PC-9 (cell line): ENCODE results near the gene STK10. TPM values are rescaled to one million over a fixed set of nuclear protein-coding genes. Genes with fewer than 3 reads are reported as not detected.

ENCODE experiments used
- BruUV-seq: library from RNA; stranded (reverse); fragments of 400-500 nt; replicated peaks from 2 replicates; lab custom pipeline; 2021; lab: Mats Ljungman, UMichigan
- CTCF ChIA-PET: fragments of 300-600 bp; sonication (Branson Sonifier 250); formaldehyde crosslinking; loops from one replicate; lab custom pipeline; 2022; ENCODE audit warnings: antibody characterized with exemption; lab: Charles Lee
- POLR2A ChIA-PET: fragments of 300-600 bp; sonication (Branson Sonifier 250); formaldehyde crosslinking; loops from one replicate; lab custom pipeline; 2022; ENCODE audit warnings: antibody characterized with exemption; ENCODE audit not compliant: unreplicated experiment; lab: Charles Lee
- DNase-seq, 2 experiments: peaks; one replicate each; pipeline versions ENCODE4 v3.0.0 to v3.0.0-alpha.2; 2015 to 2022; ENCODE audit warnings: mixed read lengths in 1 of 2
- H2AFZ ChIP-seq: fragments of 200-600 bp; sonication (generic); 2 replicates; pipeline ENCODE4 v1.8.1; 2017; ENCODE audit warnings: antibody characterized with exemption
- H3F3A ChIP-seq: fragments of 200-600 bp; sonication (generic); 2 replicates; pipeline ENCODE4 v1.8.1; 2017; ENCODE audit warnings: antibody characterized with exemption, mild to moderate bottlenecking, low read depth; ENCODE audit not compliant: insufficient read depth
- H3K27ac ChIP-seq: fragments of 200-600 bp; sonication (generic); 2 replicates; pipeline ENCODE4 v1.6.1; 2016; ENCODE audit warnings: mixed run types
- H3K27me3 ChIP-seq: fragments of 200-600 bp; sonication (generic); 2 replicates; pipeline ENCODE4 v1.6.1; 2016; ENCODE audit warnings: low read depth, mixed run types; ENCODE audit not compliant: insufficient read depth
- H3K36me3 ChIP-seq: fragments of 200-600 bp; sonication (generic); 2 replicates; pipeline ENCODE4 v1.6.1; 2016; ENCODE audit warnings: low read depth, mixed run types
- H3K4me1 ChIP-seq: fragments of 200-600 bp; sonication (generic); replicated peaks from 2 replicates; pipeline ENCODE4 v1.6.1; 2016; ENCODE audit warnings: mixed run types; ENCODE audit not compliant: insufficient read depth
- H3K4me2 ChIP-seq: fragments of 200-600 bp; sonication (generic); 2 replicates; pipeline ENCODE4 v1.6.1; 2017; ENCODE audit warnings: mixed run types
- H3K4me3 ChIP-seq: fragments of 200-600 bp; sonication (generic); 2 replicates; pipeline ENCODE4 v1.6.1; 2016; ENCODE audit warnings: mixed run types
- H3K79me2 ChIP-seq: fragments of 200-600 bp; sonication (generic); 2 replicates; pipeline ENCODE4 v1.6.1; 2017; ENCODE audit warnings: low read depth, mixed run types
- H3K9me2 ChIP-seq: fragments of 200-600 bp; sonication (generic); 2 replicates; pipeline ENCODE4 v1.8.1; 2017; ENCODE audit warnings: mild to moderate bottlenecking; ENCODE audit not compliant: insufficient read depth
- H3K9me3 ChIP-seq: fragments of 200-600 bp; sonication (generic); 2 replicates; pipeline ENCODE4 v1.8.1; 2016; ENCODE audit warnings: low read depth; ENCODE audit not compliant: insufficient read depth
- H4K20me1 ChIP-seq: fragments of 200-600 bp; sonication (generic); 2 replicates; pipeline ENCODE4 v1.8.1; 2017; ENCODE audit not compliant: insufficient read depth
- EZH2 ChIP-seq: fragments of 200-600 bp; sonication (generic); IDR thresholded peaks from 2 replicates; pipeline ENCODE4 v1.8.0; 2017; ENCODE audit warnings: antibody characterized with exemption, low read depth
- intact Hi-C: fragments of 100-400 bp; cut with micrococcal nuclease; formaldehyde crosslinking; loops from one replicate; pipeline ENCODE4 v1.10.0; 2022; ENCODE audit not compliant: unreplicated experiment
- total RNA-seq: library from RNA; stranded (reverse); gene quantifications from 2 replicates; pipeline ENCODE4 v1.2.3, GENCODE V29; 2021
- TF ChIP-seq, protein P1 (sequence below): fragments of 200-600 bp; sonication (generic); conservative IDR thresholded peaks from 2 replicates; pipeline ENCODE4 v1.6.1; 2017; ENCODE audit warnings: mixed run types, antibody characterized with exemption, mild to moderate bottlenecking, moderate library complexity

The STK10 gene
- total RNA-seq, 1 experiment from 2014 or later, result 31.5 TPM

DNA sequence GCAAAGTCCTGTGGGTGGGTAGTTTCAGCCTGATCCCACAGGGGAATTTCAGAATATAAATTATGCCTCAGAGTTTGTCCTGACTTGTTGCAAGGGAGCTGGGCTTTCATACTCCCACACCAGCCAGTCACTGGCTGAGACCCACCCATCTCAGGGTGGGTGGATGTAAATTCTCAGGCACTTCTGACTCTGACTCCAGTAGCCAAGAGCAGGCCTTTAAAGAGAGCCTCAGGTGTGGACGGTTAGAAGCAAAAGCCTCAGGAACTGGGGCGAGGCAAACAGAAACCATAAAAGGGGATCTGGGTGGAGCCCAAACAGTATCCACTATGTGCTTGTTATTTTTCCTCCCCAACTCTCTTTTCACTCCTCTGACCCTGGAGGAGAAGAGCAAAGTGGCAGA lies 153.0 kb downstream of the STK10 start:
- Histone ChIP-seq H3F3A (no peaks in the 10 kb centered on the region), H3K27me3 (no peaks in the 10 kb centered on the region), H2AFZ (no peak overlapping the region), H3K79me2 (no peaks in the 10 kb centered on the region), H3K36me3 (no peaks in the 10 kb centered on the region), H3K4me3 (no peak overlapping the region), H3K27ac (no peak overlapping the region), H4K20me1 (no peaks in the 10 kb centered on the region), H3K4me2 (no peak overlapping the region), H3K9me3 (no peaks in the 10 kb centered on the region), H3K9me2 (no peaks in the 10 kb centered on the region), H3K4me1 (no peaks in the 10 kb centered on the region)
- intact Hi-C loops, result no loop called here
- no peak for DNase-seq
- BruUV-seq, result no TSS peak
- POLR2A ChIA-PET, result no interaction called here
- TF ChIP-seq, protein P1, sequence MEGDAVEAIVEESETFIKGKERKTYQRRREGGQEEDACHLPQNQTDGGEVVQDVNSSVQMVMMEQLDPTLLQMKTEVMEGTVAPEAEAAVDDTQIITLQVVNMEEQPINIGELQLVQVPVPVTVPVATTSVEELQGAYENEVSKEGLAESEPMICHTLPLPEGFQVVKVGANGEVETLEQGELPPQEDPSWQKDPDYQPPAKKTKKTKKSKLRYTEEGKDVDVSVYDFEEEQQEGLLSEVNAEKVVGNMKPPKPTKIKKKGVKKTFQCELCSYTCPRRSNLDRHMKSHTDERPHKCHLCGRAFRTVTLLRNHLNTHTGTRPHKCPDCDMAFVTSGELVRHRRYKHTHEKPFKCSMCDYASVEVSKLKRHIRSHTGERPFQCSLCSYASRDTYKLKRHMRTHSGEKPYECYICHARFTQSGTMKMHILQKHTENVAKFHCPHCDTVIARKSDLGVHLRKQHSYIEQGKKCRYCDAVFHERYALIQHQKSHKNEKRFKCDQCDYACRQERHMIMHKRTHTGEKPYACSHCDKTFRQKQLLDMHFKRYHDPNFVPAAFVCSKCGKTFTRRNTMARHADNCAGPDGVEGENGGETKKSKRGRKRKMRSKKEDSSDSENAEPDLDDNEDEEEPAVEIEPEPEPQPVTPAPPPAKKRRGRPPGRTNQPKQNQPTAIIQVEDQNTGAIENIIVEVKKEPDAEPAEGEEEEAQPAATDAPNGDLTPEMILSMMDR, result no peak
- no peak for TF ChIP-seq EZH2
- CTCF ChIA-PET, result no interaction called here

DNA sequence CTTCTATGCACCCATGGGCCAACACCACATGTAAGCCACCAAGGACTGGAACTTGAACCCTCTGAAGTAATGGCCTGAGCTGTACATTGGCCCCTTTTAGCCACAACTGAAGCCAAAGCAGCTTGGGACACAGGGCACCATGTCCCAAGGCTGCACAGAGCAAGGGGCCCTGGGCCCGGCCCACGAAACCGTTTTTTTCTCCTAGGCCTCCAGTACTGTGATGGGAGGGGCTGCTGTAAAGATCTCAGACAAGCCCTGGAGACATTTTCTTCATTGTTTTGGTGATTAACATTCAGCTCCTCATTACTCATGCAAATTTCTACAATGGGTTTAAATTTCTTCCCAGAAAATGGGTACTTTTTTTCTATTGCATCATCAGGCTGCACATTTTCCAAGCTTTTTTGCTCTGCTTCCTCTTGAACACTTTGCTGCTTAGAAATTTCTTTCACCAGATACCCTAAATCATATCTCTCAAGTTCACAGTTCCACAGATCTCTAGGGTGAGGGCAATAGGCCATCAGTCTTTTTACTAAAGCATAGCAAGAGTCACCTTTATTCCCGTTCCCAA lies 156.0 kb downstream of the STK10 start:
- no peak overlapping the region for H2AFZ ChIP-seq
- H3K27ac ChIP-seq, result no peak overlapping the region
- no TSS peak for BruUV-seq
- H3K9me3 ChIP-seq, result no peaks in the 10 kb centered on the region
- DNase-seq, result no peak
- no peaks in the 10 kb centered on the region for H3K9me2 ChIP-seq
- no peaks in the 10 kb centered on the region for H3K27me3 ChIP-seq
- no peaks in the 10 kb centered on the region for H3K36me3 ChIP-seq
- H3K4me2 ChIP-seq, result no peak overlapping the region
- intact Hi-C loops, result no loop called here
- CTCF ChIA-PET, result interaction anchor here (0.6 kb wide), 1 partner anchor 511 kb away, joined by 3 read pairs; no protein-coding TSS in a partner anchor
- TF ChIP-seq, protein P1, result no peak
- TF ChIP-seq EZH2, result no peak
- no peaks in the 10 kb centered on the region for H3K4me1 ChIP-seq
- no peaks in the 10 kb centered on the region for H4K20me1 ChIP-seq
- no peaks in the 10 kb centered on the region for H3F3A ChIP-seq
- POLR2A ChIA-PET, result no interaction called here
- no peak overlapping the region for H3K4me3 ChIP-seq
- no peaks in the 10 kb centered on the region for H3K79me2 ChIP-seq

GRCh38 chr5:172029876-172030275 lies 158.1 kb downstream of the STK10 start:
- no TSS peak for BruUV-seq
- CTCF ChIA-PET, result no interaction called here
- Histone ChIP-seq H4K20me1 (no peaks in the 10 kb centered on the region), H2AFZ (no peak overlapping the region), H3K9me3 (no peaks in the 10 kb centered on the region), H3K36me3 (no peaks in the 10 kb centered on the region), H3F3A (0 out of 2 replicates have a peak, but pooled peaks cover 3% of the 10 kb centered on the region), H3K4me3 (no peak overlapping the region), H3K27me3 (no peaks in the 10 kb centered on the region), H3K9me2 (no peaks in the 10 kb centered on the region), H3K27ac (no peak overlapping the region), H3K4me1 (no peaks in the 10 kb centered on the region), H3K79me2 (no peaks in the 10 kb centered on the region), H3K4me2 (no peak overlapping the region)
- POLR2A ChIA-PET, result no interaction called here
- no peak for DNase-seq
- intact Hi-C loops, result no loop called here
- TF ChIP-seq, protein P1, result no peak
- TF ChIP-seq EZH2, result no peak
